H1 (cell line): ENCODE measurements around the gene PLD6. TPM values are rescaled to one million over a fixed set of nuclear protein-coding genes. Genes with fewer than 3 reads are reported as not detected.

Experiments
- CTCF ChIA-PET: fragments of 300-600 bp; sonication (Branson Sonifier 250); formaldehyde crosslinking; loops from one replicate; lab custom pipeline; 2021; ENCODE audit not compliant: partially characterized antibody; lab: Charles Lee
- POLR2A ChIA-PET: fragments of 300-600 bp; sonication (Branson Sonifier 250); formaldehyde crosslinking; loops from one replicate; lab custom pipeline; 2021; ENCODE audit warnings: inconsistent platforms; ENCODE audit not compliant: partially characterized antibody; lab: Charles Lee
- DNase-seq, 2 experiments: peaks; one replicate each; pipeline versions ENCODE4 v3.0.0 to v3.0.0-alpha.2; 2010 to 2022; ENCODE audit warnings: low spot score in 2 of 2, low read depth in 1 of 2, mixed read lengths in 1 of 2
- FAIRE-seq: peaks from 2 replicates; lab custom pipeline; 2011; peaks lifted over from hg19 to GRCh38; lab: Jason Lieb, UNC
- H2AFZ ChIP-seq: 2 replicates; pipeline ENCODE4 v1.8.1; 2012; ENCODE audit warnings: low read length, inconsistent platforms
- H2AK5ac ChIP-seq: 2 replicates; pipeline ENCODE4 v1.6.1; 2013; ENCODE audit warnings: low read depth, low read length
- H2BK120ac ChIP-seq: replicated peaks from 2 replicates; pipeline ENCODE3; 2013; ENCODE audit warnings: low read depth, low read length, inconsistent platforms
- H2BK12ac ChIP-seq: 2 replicates; pipeline ENCODE4 v1.6.1; 2013; ENCODE audit warnings: low read depth, low read length
- H2BK15ac ChIP-seq: 2 replicates; pipeline ENCODE4 v1.6.1; 2013; ENCODE audit warnings: low read length
- H2BK20ac ChIP-seq: 2 replicates; pipeline ENCODE4 v1.6.1; 2013; ENCODE audit warnings: low read length
- H2BK5ac ChIP-seq: 2 replicates; pipeline ENCODE4 v1.6.1; 2013; ENCODE audit warnings: low read depth, low read length
- H3K14ac ChIP-seq: 2 replicates; pipeline ENCODE4 v1.6.1; 2013; ENCODE audit warnings: inconsistent platforms; ENCODE audit not compliant: insufficient read length
- H3K18ac ChIP-seq: 2 replicates; pipeline ENCODE4 v1.6.1; 2013; ENCODE audit warnings: low read length; ENCODE audit errors: extremely low read depth
- H3K23ac ChIP-seq: 2 replicates; pipeline ENCODE4 v1.6.1; 2013; ENCODE audit warnings: inconsistent platforms; ENCODE audit not compliant: insufficient read length
- H3K23me2 ChIP-seq: 2 replicates; pipeline ENCODE4 v1.6.1; 2013; ENCODE audit warnings: low read depth, low read length
- H3K27ac ChIP-seq: 2 replicates; pipeline ENCODE4 v1.6.1; 2011; ENCODE audit warnings: low read depth, low read length, inconsistent platforms
- H3K27me3 ChIP-seq, 4 experiments: replicated peaks in 1 of 4; 1 replicate in 1 of 4; 2 replicates in 3 of 4; pipeline versions ENCODE4 v1.6.1 to v1.8.1; 2011 to 2013; ENCODE audit warnings: low read length in 3 of 4, mild to moderate bottlenecking in 3 of 4, inconsistent platforms in 2 of 4, mixed read lengths in 2 of 4, moderate library complexity in 1 of 4; ENCODE audit not compliant: control insufficient read depth in 3 of 4, insufficient read depth in 3 of 4; ENCODE audit errors: extremely low read depth in 1 of 4
- H3K36me3 ChIP-seq, 4 experiments: 2 replicates each; pipeline versions ENCODE4 v1.6.1 to v1.8.1; 2011 to 2013; ENCODE audit warnings: mild to moderate bottlenecking in 4 of 4, low read length in 3 of 4, moderate library complexity in 2 of 4, control low read depth in 1 of 4, inconsistent platforms in 1 of 4; ENCODE audit not compliant: insufficient read depth in 4 of 4, control insufficient read depth in 2 of 4
- H3K4ac ChIP-seq: replicated peaks from 2 replicates; pipeline ENCODE3; 2013; ENCODE audit warnings: low read length, low read depth, mixed read lengths, inconsistent platforms; ENCODE audit not compliant: insufficient read length
- H3K4me1 ChIP-seq, 4 experiments: replicated peaks in 1 of 4; 1 replicate in 1 of 4; 2 replicates in 3 of 4; pipeline versions ENCODE4 v1.6.1 to v1.8.1; 2011 to 2013; ENCODE audit warnings: low read length in 3 of 4, inconsistent platforms in 2 of 4, mixed read lengths in 1 of 4; ENCODE audit not compliant: insufficient read depth in 4 of 4, control insufficient read depth in 3 of 4
- H3K4me2 ChIP-seq, 2 experiments: 2 replicates each; pipeline versions ENCODE4 v1.6.1 to v1.8.1; 2011 to 2013; ENCODE audit warnings: low read depth in 2 of 2, low read length in 2 of 2, control low read depth in 1 of 2, inconsistent platforms in 1 of 2, mild to moderate bottlenecking in 1 of 2; ENCODE audit not compliant: insufficient read depth in 1 of 2
- H3K4me3 ChIP-seq, 4 experiments: fragments of 200-600, 300-600 bp in 1 of 4; sonication (generic), shearing (Covaris generic), sonication (Bioruptor Twin) in 1 of 4; 2 replicates each; pipeline versions ENCODE4 v1.5.1 to v1.8.1; 2011 to 2016; ENCODE audit warnings: low read length in 4 of 4, low read depth in 3 of 4, control low read depth in 2 of 4, inconsistent platforms in 2 of 4, mild to moderate bottlenecking in 2 of 4, mixed read lengths in 1 of 4, moderate library complexity in 1 of 4; ENCODE audit not compliant: insufficient read depth in 2 of 4; ENCODE audit errors: extremely low read depth in 1 of 4
- H3K56ac ChIP-seq: replicated peaks from 2 replicates; pipeline ENCODE3; 2013; ENCODE audit warnings: low read depth, mild to moderate bottlenecking, mixed read lengths, low read length, inconsistent platforms; ENCODE audit not compliant: insufficient read length
- H3K79me1 ChIP-seq: 2 replicates; pipeline ENCODE4 v1.6.1; 2013; ENCODE audit warnings: low read depth, low read length, control low read depth
- H3K79me2 ChIP-seq, 2 experiments: 2 replicates each; pipeline versions ENCODE4 v1.6.1 to v1.8.1; 2012 to 2013; ENCODE audit warnings: low read length in 2 of 2, mild to moderate bottlenecking in 2 of 2, inconsistent platforms in 1 of 2; ENCODE audit not compliant: insufficient read depth in 2 of 2, control insufficient read depth in 1 of 2
- H3K9ac ChIP-seq, 4 experiments: replicated peaks in 1 of 4; 1 replicate in 1 of 4; 2 replicates in 3 of 4; pipeline versions ENCODE4 v1.6.1 to v1.8.1; 2011 to 2013; ENCODE audit warnings: low read depth in 3 of 4, low read length in 3 of 4, control low read depth in 2 of 4, mild to moderate bottlenecking in 2 of 4, moderate library complexity in 2 of 4, inconsistent platforms in 1 of 4; ENCODE audit errors: extremely low read depth in 1 of 4
- H3K9me3 ChIP-seq, 2 experiments: 2 replicates each; pipeline versions ENCODE4 v1.6.1 to v1.8.1; 2012 to 2013; ENCODE audit warnings: mild to moderate bottlenecking in 2 of 2, moderate library complexity in 2 of 2, control low read depth in 1 of 2, inconsistent platforms in 1 of 2, low read depth in 1 of 2, low read length in 1 of 2, mixed read lengths in 1 of 2; ENCODE audit not compliant: insufficient read depth in 2 of 2
- H4K20me1 ChIP-seq, 2 experiments: replicated peaks in 1 of 2; 2 replicates each; pipeline versions ENCODE3 to v1.8.1; 2011 to 2013; ENCODE audit warnings: inconsistent platforms in 2 of 2, low read length in 2 of 2, mild to moderate bottlenecking in 1 of 2; ENCODE audit not compliant: insufficient read depth in 2 of 2, control insufficient read depth in 1 of 2
- H4K5ac ChIP-seq: 2 replicates; pipeline ENCODE4 v1.6.1; 2013; ENCODE audit warnings: low read length, low read depth, mixed read lengths, inconsistent platforms; ENCODE audit not compliant: insufficient read length
- H4K8ac ChIP-seq: 2 replicates; pipeline ENCODE4 v1.8.0; 2013; ENCODE audit warnings: mild to moderate bottlenecking, moderate library complexity, low read length, inconsistent platforms; ENCODE audit not compliant: insufficient read depth; ENCODE audit errors: extremely low read depth
- H4K91ac ChIP-seq: replicated peaks from 2 replicates; pipeline ENCODE3; 2013; ENCODE audit warnings: low read length, mixed read lengths, inconsistent platforms; ENCODE audit not compliant: insufficient read length
- ASH2L ChIP-seq: fragments of 200-600, 300-600 bp; sonication (generic); IDR thresholded peaks from one replicate; pipeline ENCODE4 v1.7.1; 2017; ENCODE audit warnings: low read length
- BRCA1 ChIP-seq: IDR thresholded peaks from 2 replicates; pipeline ENCODE4 v1.6.1; 2012; ENCODE audit warnings: low read depth, low read length, improper control_type of control experiment
- GTF2F1 ChIP-seq: IDR thresholded peaks from 2 replicates; pipeline ENCODE4 v1.6.1; 2012; ENCODE audit warnings: low read depth, low read length, improper control_type of control experiment, borderline replicate concordance
- HDAC2 ChIP-seq, 2 experiments: fragments of 300-600 bp in 1 of 2; sonication (generic) in 1 of 2; IDR thresholded peaks; 2 replicates each; pipeline ENCODE4 v1.6.1; 2011 to 2012; ENCODE audit warnings: low read depth in 2 of 2, low read length in 2 of 2, mild to moderate bottlenecking in 2 of 2, moderate library complexity in 2 of 2, borderline replicate concordance in 1 of 2, inconsistent platforms in 1 of 2
- KDM1A ChIP-seq: fragments of 200-600, 300-600 bp; sonication (generic); IDR thresholded peaks from 2 replicates; pipeline ENCODE4 v1.7.1; 2016; ENCODE audit warnings: mild to moderate bottlenecking, low read length, borderline replicate concordance
- RAD21 ChIP-seq, 2 experiments: IDR thresholded peaks in 1 of 2; conservative IDR thresholded peaks in 1 of 2; 2 replicates each; pipeline ENCODE4 v1.6.1; 2011; ENCODE audit warnings: low read depth in 2 of 2, low read length in 2 of 2, improper control_type of control experiment in 1 of 2, inconsistent platforms in 1 of 2, mild to moderate bottlenecking in 1 of 2, moderate library complexity in 1 of 2
- SP2 ChIP-seq: IDR thresholded peaks from 2 replicates; pipeline ENCODE4 v1.6.1; 2012; ENCODE audit warnings: mild to moderate bottlenecking, low read length, inconsistent platforms
- TEAD4 ChIP-seq: IDR thresholded peaks from 2 replicates; pipeline ENCODE4 v1.6.1; 2012; ENCODE audit warnings: low read depth, low read length, inconsistent platforms, mixed read lengths
- WGBS, 2 experiments: shearing (Covaris generic) in 1 of 2; methylation state at CpG; one replicate each; pipeline versions ENCODE4 v1.1.6 to v1.1.7; 2013 to 2015; ENCODE audit warnings: low lambda C conversion rate in 2 of 2, mixed read lengths in 2 of 2, inconsistent platforms in 1 of 2, low coverage in 1 of 2, missing lambda C conversion rate in 1 of 2; ENCODE audit not compliant: insufficient replicate concordance in 2 of 2, insufficient coverage in 1 of 2, insufficient read length in 1 of 2; ENCODE audit errors: extremely low coverage in 1 of 2, missing lambda C conversion rate in 1 of 2; 5-methylcytosine and 5-hydroxymethylcytosine counted together
- polyA plus RNA-seq, 7 experiments: library from polyadenylated mRNA; depleted of rRNA in 3 of 7; stranded (reverse) in 5 of 7; unstranded in 2 of 7; fragments of >200 nt in 5 of 7; fragments of 200-250 nt in 2 of 7; gene quantifications; 1 replicate in 5 of 7; 2 replicates in 1 of 7; 4 replicates in 1 of 7; pipeline versions ENCODE4 v1.2.1 to v1.2.3, GENCODE V29; 2011 to 2013; ENCODE audit warnings: missing spikeins in 2 of 7, mixed read lengths in 2 of 7
- total RNA-seq: library from RNA; stranded (reverse); fragmentation: NEBNext Ultra II Directional; extraction: Animal tissue kit (Norgen Biotek cat#: 25700); gene quantifications from 2 replicates; pipeline ENCODE4 v1.2.1, GENCODE V29; 2021

Gene PLD6
- total and polyA plus RNA-seq, 2 of the 8 experiments (the other 6 are each of a cell fraction or from before 2014, with no cell fraction given): 0.20 to 0.22 TPM

DNA sequence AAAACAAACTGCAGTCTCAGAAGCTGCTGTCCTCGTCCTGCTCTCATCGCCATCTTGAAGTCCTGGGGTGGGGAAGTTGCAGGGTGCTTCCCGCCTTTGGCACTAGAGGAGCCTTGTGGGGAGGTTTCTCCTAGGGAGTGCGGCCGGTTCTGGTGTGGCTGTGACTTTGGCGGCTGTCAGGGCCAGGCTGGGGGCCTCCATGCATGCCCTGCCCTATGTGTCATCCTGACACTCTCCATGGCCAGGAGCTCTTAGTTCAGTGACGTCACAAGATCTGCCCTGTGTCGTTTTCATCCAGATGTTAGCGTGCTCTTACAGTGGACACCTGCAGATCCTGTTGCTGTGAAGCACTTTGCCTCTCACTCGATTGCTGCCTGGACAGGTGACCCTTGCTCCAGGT lies 49.6 kb downstream of the PLD6 start:
- Histone ChIP-seq H2BK120ac (no peak overlapping the region), H3K4me3 (no peak overlapping the region), H3K23me2 (no peaks in the 10 kb centered on the region)
- TF ChIP-seq ASH2L: no peak
- TF ChIP-seq RAD21 (IDR thresholded peaks at IDR 0.05 in 1 of 2, conservative IDR thresholded peaks at IDR 0.05 in 1 of 2; ENCODE audit: low read depth in 2 of 2, low read length in 2 of 2): no peak
- TF ChIP-seq TEAD4: no peak
- no peak for TF ChIP-seq BRCA1
- no peak for TF ChIP-seq SP2
- no peak for TF ChIP-seq KDM1A
- TF ChIP-seq GTF2F1: no peak
- TF ChIP-seq HDAC2 (IDR thresholded peaks at IDR 0.05; ENCODE audit: borderline replicate concordance in 1 of 2, low read depth in 2 of 2, low read length in 2 of 2): no peak
- TF ChIP-seq, all 59 proteins: peak for 0
- Histone ChIP-seq H3K36me3 (peaks cover 5 to 25% (median 16%) of the 10 kb centered on the region in 4 experiments; a peak in 7 of 8 replicates), H4K91ac (no peak overlapping the region), H3K23ac (no peak overlapping the region), H2BK5ac (no peak overlapping the region), H3K4ac (no peak overlapping the region), H3K79me2 (no peaks in the 10 kb centered on the region), H2BK12ac (no peak overlapping the region), H3K79me1 (no peaks in the 10 kb centered on the region), H3K9ac (no peak overlapping the region), H3K56ac (no peak overlapping the region), H2BK20ac (no peak overlapping the region), H3K27me3 (no peaks in the 10 kb centered on the region), H3K4me1 (no peaks in the 10 kb centered on the region), H4K8ac (no peak overlapping the region), H2AK5ac (no peak overlapping the region), H3K14ac (no peak overlapping the region), H3K4me2 (no peak overlapping the region), H3K27ac (no peak overlapping the region), H4K5ac (no peak overlapping the region), H2AFZ (no peak overlapping the region), H2BK15ac (no peak overlapping the region), H3K18ac (no peak overlapping the region), H4K20me1 (peaks cover 0 to 1% of the 10 kb centered on the region in 2 experiments), H3K9me3 (no peaks in the 10 kb centered on the region)
- 89% methylated on average over 10 of the region's 10 CpGs; no CpG with 5 or more reads in 1 of the 2 experiments for WGBS, 2 experiments
- FAIRE-seq (no peak), DNase-seq (no peak)
- ChIA-PET CTCF (interaction anchor here (1.3 to 6.8 kb wide), 7 partner anchors 10 to 165 kb away, joined by 3 to 67 read pairs (median 4); no protein-coding TSS in a partner anchor), POLR2A (no interaction called here)
